ENCODE data around the gene WDR7. TPM values are rescaled to one million over a fixed set of nuclear protein-coding genes. Genes with fewer than 3 reads are reported as not detected.

The WDR7 gene
- total and polyA plus RNA-seq, 10 of the 15 experiments (the other 5 are each of a cell fraction or from before 2014, with no cell fraction given): 2.8 to 16.5 (median 11.7) TPM

- Histone ChIP-seq H2AFZ (ENCODE audit: control insufficient read depth, low read depth, low read length) (no peak overlapping the region), H4K20me1 (ENCODE audit: control insufficient read depth, insufficient read depth) (no peaks in the 10 kb centered on the region), H3K4me1 (ENCODE audit: control insufficient read depth, insufficient read depth, low read length) (no peaks in the 10 kb centered on the region), H3K27me3 (replicated peaks in 1 of 2; ENCODE audit: control insufficient read depth in 2 of 2, insufficient read depth in 2 of 2, low read length in 1 of 2) (no peaks in the 10 kb centered on the region), H3K9ac (ENCODE audit: control insufficient read depth, insufficient read depth, low read length) (no peak overlapping the region), H3K36me3 (ENCODE audit: control insufficient read depth in 2 of 2, insufficient read depth in 2 of 2, low read length in 1 of 2) (no peaks in the 10 kb centered on the region), H3K4me2 (ENCODE audit: control insufficient read depth, insufficient read depth) (no peak overlapping the region), H3K9me3 (replicated peaks; ENCODE audit: control insufficient read depth, insufficient read depth, low read length) (no peaks in the 10 kb centered on the region), H3K4me3 (no peak overlapping the region), H3K79me2 (ENCODE audit: control insufficient read depth, insufficient read depth, low read length) (no peaks in the 10 kb centered on the region), H3K27ac (ENCODE audit: control insufficient read depth, insufficient read depth) (no peak overlapping the region)
- DNase-seq (ENCODE audit: low read depth, low spot score): peak; percentile 46
- SMC1A ChIA-PET (ENCODE audit: uncharacterized antibody, unreplicated experiment): interaction anchor here (0.6 to 1.3 kb wide), 10 partner anchors 8 to 309 kb away, joined by 3 to 9 read pairs (median 4); partner anchors contain the start of genes TXNL1 and WDR7
- intact Hi-C loops (cut with micrococcal nuclease; ENCODE audit: unreplicated experiment) (loop anchor here (2.0 kb wide), 1 partner anchor 71 kb away; the partner anchor contains the start of gene TXNL1), in situ Hi-C loops (cut with MboI) (no loop called here)
- POLR2A ChIA-PET: no interaction called here
- CTCF ChIA-PET: interaction anchor here (0.6 to 5.7 kb wide), 15 partner anchors 8 to 105 kb away, joined by 3 to 69 read pairs (median 4); partner anchors contain the start of gene WDR7
- RAD21 ChIA-PET (ENCODE audit: unreplicated experiment): interaction anchor here (1.0 to 3.7 kb wide), 4 partner anchors 7 to 133 kb away, joined by 3 to 18 read pairs (median 10); partner anchors contain the start of gene TXNL1
- WGBS (ENCODE audit: insufficient coverage, insufficient replicate concordance, low lambda C conversion rate, missing lambda C conversion rate): 0% methylated on average over 2 of the region's 2 CpGs
- no TSS peak for BruUV-seq (replicated peaks)
- peak; percentile 100 for ATAC-seq
- FAIRE-seq: peak; percentile 27
- TF ChIP-seq CTCF (IDR thresholded peaks at IDR 0.05 in 2 of 3, conservative IDR thresholded peaks at IDR 0.05 in 1 of 3; ENCODE audit: control insufficient read depth in 2 of 3, extremely low read depth in 1 of 3, insufficient read depth in 1 of 3, low read depth in 3 of 3, low read length in 3 of 3) (peak in 2 of 3 experiments; percentile 44 to 53; a peak in 4 of 6 replicates), RAD21 (IDR thresholded peaks at IDR 0.05; ENCODE audit: insufficient read depth, low read depth, low read length) (peak; percentile 42; the same call in 1 of the 2 replicates), NR2F1 (conservative IDR thresholded peaks at IDR 0.05) (peak; percentile 78), KLF5 (IDR thresholded peaks at IDR 0.05; ENCODE audit: partially characterized antibody) (no peak), RUNX3 (IDR thresholded peaks at IDR 0.05; ENCODE audit: low read length) (peak; percentile 93), ZSCAN29 (IDR thresholded peaks at IDR 0.05) (no peak), PAX8 (IDR thresholded peaks at IDR 0.05) (no peak), CUX1 (IDR thresholded peaks at IDR 0.05; ENCODE audit: insufficient replicate concordance, low read depth, low read length) (no peak), DPF2 (IDR thresholded peaks at IDR 0.05) (peak; percentile 33; the same call in 1 of the 2 replicates), RB1 (IDR thresholded peaks at IDR 0.05; ENCODE audit: borderline replicate concordance) (no peak), EGR1 (IDR thresholded peaks at IDR 0.05; ENCODE audit: borderline replicate concordance in 1 of 2, low read depth in 2 of 2, low read length in 2 of 2) (no peak), HDAC6 (IDR thresholded peaks at IDR 0.05; ENCODE audit: unreplicated experiment) (no peak), YY1 (IDR thresholded peaks at IDR 0.05; ENCODE audit: low read depth, low read length) (0 out of 2 replicates have a peak, but pooled peaks have one; percentile 40), CBFB (IDR thresholded peaks at IDR 0.05; ENCODE audit: low read depth) (0 out of 2 replicates have a peak, but pooled peaks have one; percentile 23)
- TF ChIP-seq, protein P1, sequence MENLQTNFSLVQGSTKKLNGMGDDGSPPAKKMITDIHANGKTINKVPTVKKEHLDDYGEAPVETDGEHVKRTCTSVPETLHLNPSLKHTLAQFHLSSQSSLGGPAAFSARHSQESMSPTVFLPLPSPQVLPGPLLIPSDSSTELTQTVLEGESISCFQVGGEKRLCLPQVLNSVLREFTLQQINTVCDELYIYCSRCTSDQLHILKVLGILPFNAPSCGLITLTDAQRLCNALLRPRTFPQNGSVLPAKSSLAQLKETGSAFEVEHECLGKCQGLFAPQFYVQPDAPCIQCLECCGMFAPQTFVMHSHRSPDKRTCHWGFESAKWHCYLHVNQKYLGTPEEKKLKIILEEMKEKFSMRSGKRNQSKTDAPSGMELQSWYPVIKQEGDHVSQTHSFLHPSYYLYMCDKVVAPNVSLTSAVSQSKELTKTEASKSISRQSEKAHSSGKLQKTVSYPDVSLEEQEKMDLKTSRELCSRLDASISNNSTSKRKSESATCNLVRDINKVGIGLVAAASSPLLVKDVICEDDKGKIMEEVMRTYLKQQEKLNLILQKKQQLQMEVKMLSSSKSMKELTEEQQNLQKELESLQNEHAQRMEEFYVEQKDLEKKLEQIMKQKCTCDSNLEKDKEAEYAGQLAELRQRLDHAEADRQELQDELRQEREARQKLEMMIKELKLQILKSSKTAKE (IDR thresholded peaks at IDR 0.05; ENCODE audit: low read depth, poor library complexity, severe bottlenecking): peak; percentile 40
These were observed 58.3 kb downstream of the WDR7 start for GRCh38 chr18:56709463-56709862.
